Astrocyte of the hippocampus (primary cell): ENCODE results near the gene CAMTA1.
A peak's percentile ranks its signal among the peaks of the same experiment; 100 is the strongest.

Experiments used
- DNase-seq: peaks from one replicate; pipeline ENCODE4 v3.0.0; 2011; ENCODE audit warnings: low read depth, low spot score

CAMTA1 gene

GRCh38 chr1:7487766-7488474 is 702.7 kb downstream of the CAMTA1 start:
- DNase-seq = no peak

- no peak for DNase-seq
Measured at GRCh38 chr1:7488475-7488842, 703.2 kb downstream of the CAMTA1 start.

- no peak for DNase-seq
Measured at GRCh38 chr1:7489586-7489985, 704.3 kb downstream of the CAMTA1 start.

- no peak for DNase-seq
Measured at GRCh38 chr1:7490576-7490975, 705.3 kb downstream of the CAMTA1 start.

GRCh38 chr1:7491109-7491817 is 706.0 kb downstream of the CAMTA1 start:
- peak; percentile 77 for DNase-seq

- no peak for DNase-seq
Measured at GRCh38 chr1:7491818-7492173, 706.5 kb downstream of the CAMTA1 start.

GRCh38 chr1:7493711-7494454 is 708.6 kb downstream of the CAMTA1 start:
- DNase-seq = no peak

GRCh38 chr1:7495962-7496361 is 710.7 kb downstream of the CAMTA1 start:
- DNase-seq = no peak

- no peak for DNase-seq
Measured at GRCh38 chr1:7497107-7497637, 711.9 kb downstream of the CAMTA1 start.

GRCh38 chr1:7500381-7501083 is 715.3 kb downstream of the CAMTA1 start:
- DNase-seq = no peak

GRCh38 chr1:7501084-7501491 is 715.8 kb downstream of the CAMTA1 start:
- DNase-seq = no peak

GRCh38 chr1:7501723-7502603 is 716.7 kb downstream of the CAMTA1 start:
- no peak for DNase-seq

GRCh38 chr1:7503691-7504437 is 718.6 kb downstream of the CAMTA1 start:
- DNase-seq = no peak

- no peak for DNase-seq
Measured at GRCh38 chr1:7504438-7504720, 719.1 kb downstream of the CAMTA1 start.

GRCh38 chr1:7505094-7505770 is 720.0 kb downstream of the CAMTA1 start:
- no peak for DNase-seq

- no peak for DNase-seq
Measured at GRCh38 chr1:7505771-7506453, 720.7 kb downstream of the CAMTA1 start.

- no peak for DNase-seq
Measured at GRCh38 chr1:7506454-7507284, 721.4 kb downstream of the CAMTA1 start.

GRCh38 chr1:7507285-7508019 is 722.2 kb downstream of the CAMTA1 start:
- no peak for DNase-seq
